Measurements from ENCODE around the gene CDHR2. TPM values are rescaled to one million over a fixed set of nuclear protein-coding genes. Genes with fewer than 3 reads are reported as not detected.

Gene CDHR2
- polyA plus RNA-seq, 1 experiment = not detected

DNA sequence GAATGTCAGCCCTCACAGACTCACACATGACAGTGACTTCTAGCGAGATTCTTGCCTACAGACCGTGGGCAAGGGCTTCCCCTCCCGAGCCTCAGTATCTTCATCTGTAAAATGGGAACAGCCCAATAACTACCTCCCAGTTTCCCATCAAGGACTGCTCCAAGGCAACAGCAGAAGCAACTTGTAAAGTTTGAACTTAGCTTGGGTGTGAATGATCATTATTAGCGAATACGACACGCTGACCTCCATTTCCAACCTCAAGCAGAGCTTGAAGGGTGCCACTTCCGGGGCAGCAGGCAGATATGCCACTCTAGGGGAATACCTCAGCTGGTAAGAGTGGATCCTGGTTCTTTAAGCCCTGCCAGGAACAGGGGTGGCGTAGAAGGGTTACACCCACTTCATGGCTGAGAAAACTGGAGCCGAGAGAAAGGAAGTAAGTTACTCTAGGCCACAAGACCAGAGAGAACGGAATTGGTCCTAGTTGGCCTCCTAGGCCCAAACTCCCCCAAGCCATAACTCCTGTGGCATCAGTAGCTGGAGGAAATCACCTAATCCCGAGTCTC is 14.0 kb upstream of the CDHR2 start:
- POLR2A ChIA-PET = no interaction called here
- DNase-seq (ENCODE audit: low read depth) = no peak
- Histone ChIP-seq H3K27me3 (ENCODE audit: control insufficient read depth, insufficient read depth, low read length) (no peaks in the 10 kb centered on the region), H3K4me3 (ENCODE audit: low read depth, low read length) (peak overlapping the region; percentile 86), H3K36me3 (ENCODE audit: control insufficient read depth, insufficient read depth, low read length) (peaks cover 13% of the 10 kb centered on the region)
- TF ChIP-seq, protein P1, sequence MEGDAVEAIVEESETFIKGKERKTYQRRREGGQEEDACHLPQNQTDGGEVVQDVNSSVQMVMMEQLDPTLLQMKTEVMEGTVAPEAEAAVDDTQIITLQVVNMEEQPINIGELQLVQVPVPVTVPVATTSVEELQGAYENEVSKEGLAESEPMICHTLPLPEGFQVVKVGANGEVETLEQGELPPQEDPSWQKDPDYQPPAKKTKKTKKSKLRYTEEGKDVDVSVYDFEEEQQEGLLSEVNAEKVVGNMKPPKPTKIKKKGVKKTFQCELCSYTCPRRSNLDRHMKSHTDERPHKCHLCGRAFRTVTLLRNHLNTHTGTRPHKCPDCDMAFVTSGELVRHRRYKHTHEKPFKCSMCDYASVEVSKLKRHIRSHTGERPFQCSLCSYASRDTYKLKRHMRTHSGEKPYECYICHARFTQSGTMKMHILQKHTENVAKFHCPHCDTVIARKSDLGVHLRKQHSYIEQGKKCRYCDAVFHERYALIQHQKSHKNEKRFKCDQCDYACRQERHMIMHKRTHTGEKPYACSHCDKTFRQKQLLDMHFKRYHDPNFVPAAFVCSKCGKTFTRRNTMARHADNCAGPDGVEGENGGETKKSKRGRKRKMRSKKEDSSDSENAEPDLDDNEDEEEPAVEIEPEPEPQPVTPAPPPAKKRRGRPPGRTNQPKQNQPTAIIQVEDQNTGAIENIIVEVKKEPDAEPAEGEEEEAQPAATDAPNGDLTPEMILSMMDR (IDR thresholded peaks at IDR 0.05; ENCODE audit: insufficient read depth, low read depth, low read length) = no peak
- CTCF ChIA-PET = interaction anchor here (1.3 to 2.3 kb wide), 2 partner anchors 87 to 119 kb away, joined by 5 to 10 read pairs; partner anchors contain the start of genes CLTB and FAF2

DNA sequence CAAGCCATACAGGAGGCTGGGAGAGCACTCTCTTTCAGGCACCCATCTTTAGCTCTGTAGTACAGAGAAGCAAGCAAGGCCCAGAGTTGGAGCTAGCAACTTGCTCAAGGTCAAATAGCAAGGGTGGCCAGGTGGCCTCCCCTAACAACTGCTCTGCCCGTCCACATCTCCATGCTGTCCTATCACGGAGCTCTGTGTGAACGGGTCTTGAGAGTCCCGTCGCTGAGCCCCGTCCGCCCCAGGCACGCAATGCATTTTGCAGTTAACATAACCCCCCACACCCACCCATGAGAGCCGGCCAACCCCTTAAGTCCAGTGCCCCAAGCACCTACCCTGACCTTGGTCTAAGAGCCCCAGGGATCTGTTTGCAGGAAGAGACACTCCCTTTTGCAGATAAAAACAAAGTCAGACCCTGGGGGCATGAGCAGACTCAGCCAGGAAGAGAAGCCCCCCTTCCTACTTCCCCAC is 13.4 kb upstream of the CDHR2 start:
- POLR2A ChIA-PET = no interaction called here
- DNase-seq (ENCODE audit: low read depth) = no peak
- TF ChIP-seq, protein P1 (IDR thresholded peaks at IDR 0.05; ENCODE audit: insufficient read depth, low read depth, low read length) = no peak
- CTCF ChIA-PET = interaction anchor here (1.3 to 2.3 kb wide), 2 partner anchors 88 to 120 kb away, joined by 5 to 10 read pairs; partner anchors contain the start of genes CLTB and FAF2
- Histone ChIP-seq H3K27me3 (ENCODE audit: control insufficient read depth, insufficient read depth, low read length) (no peaks in the 10 kb centered on the region), H3K36me3 (ENCODE audit: control insufficient read depth, insufficient read depth, low read length) (peaks cover 11% of the 10 kb centered on the region), H3K4me3 (ENCODE audit: low read depth, low read length) (peak overlapping the region; percentile 86)

DNA sequence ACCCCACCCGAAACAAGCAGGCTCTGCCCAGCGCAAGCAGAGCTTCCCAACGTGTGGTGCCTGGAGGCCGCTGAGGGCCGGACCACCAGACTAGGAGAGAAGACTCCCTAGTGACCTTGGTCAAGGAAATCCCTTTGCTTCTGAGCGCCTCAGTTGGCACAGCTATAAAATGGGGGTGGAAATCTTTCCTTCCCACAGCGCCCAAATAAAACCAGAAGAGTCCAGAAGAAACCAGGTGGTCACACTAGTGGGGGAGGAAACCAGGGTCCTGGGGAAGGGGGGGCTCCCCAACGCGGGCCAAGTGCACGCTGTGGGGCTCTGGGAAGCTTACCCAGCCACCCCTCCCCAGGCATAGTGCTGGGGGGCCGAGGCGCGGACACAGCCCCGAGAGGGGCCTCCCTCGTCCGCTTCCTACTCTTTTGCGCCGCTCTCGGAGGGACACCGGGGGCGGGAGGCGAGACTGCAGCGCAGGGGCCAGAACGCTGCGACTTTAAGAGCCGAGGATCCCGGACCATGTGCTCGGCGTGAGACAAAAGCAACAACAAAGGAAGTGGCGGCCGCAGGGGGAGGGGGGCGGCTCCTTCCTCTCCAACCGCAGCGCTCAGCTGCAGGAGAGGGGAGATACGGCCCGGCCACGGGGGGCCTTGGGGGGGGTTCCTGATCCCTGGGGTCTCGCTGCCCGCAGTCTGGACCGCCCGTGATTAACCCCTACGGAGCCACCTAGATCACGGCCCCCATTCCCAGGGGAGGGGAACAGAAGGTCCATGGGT is 12.8 kb upstream of the CDHR2 start:
- TF ChIP-seq, protein P1 (IDR thresholded peaks at IDR 0.05; ENCODE audit: insufficient read depth, low read depth, low read length) = no peak
- ChIA-PET POLR2A (no interaction called here), CTCF (interaction anchor here (1.0 to 2.3 kb wide), 4 partner anchors 37 to 807 kb away, joined by 3 to 10 read pairs (median 4); partner anchors contain the start of genes CLTB and FAF2)
- H3K4me3 ChIP-seq (ENCODE audit: low read depth, low read length) = peak overlapping the region; percentile 86
- no peak for DNase-seq (ENCODE audit: low read depth)
- peaks cover 7% of the 10 kb centered on the region for H3K36me3 ChIP-seq (ENCODE audit: control insufficient read depth, insufficient read depth, low read length)
- H3K27me3 ChIP-seq (ENCODE audit: control insufficient read depth, insufficient read depth, low read length) = no peaks in the 10 kb centered on the region

DNA sequence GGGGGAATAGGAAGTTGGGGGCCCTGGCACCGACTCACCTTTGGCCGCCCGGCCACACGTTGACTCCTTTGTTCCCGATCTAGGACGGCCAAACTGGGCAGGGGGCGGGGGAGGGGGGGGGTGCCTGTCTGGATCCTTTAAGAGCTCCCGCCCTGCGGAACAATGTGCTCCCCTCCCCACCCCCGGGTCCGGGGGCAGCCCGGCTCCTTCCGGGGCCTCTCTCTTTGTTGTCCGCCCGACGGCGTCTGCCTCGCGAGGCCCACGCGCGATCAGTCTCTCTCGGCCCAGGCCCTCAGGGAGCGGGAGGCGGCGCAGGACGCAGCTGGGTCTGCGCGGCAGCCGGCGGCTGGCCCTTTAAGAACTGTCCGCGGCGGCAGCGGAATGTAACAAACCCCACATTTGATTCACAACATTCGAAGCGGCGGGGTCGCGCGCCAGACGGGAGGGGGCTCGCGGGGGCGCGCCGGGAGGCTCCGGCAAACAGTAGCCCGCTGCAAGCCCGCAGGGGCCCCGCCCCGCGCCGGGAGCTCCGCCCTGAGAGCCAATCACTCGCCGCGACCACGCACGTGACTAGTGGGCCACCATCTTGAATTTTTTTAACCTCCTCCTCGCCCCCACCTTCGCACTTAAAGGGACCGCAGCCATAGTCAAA is 12.1 kb upstream of the CDHR2 start, which contains the start of gene RNF44:
RNF44 (minus strand) TSS at position 501 of the 652 bp plus-strand sequence. CDS start 4,930 bp downstream, outside the sequence.
- TF ChIP-seq, protein P1 (IDR thresholded peaks at IDR 0.05; ENCODE audit: insufficient read depth, low read depth, low read length) = no peak
- no peaks in the 10 kb centered on the region; the same call in 1 of the 2 replicates for H3K36me3 ChIP-seq (ENCODE audit: control insufficient read depth, insufficient read depth, low read length)
- CTCF ChIA-PET = interaction anchor here (1.0 to 2.3 kb wide), 3 partner anchors 37 to 807 kb away, joined by 3 to 10 read pairs (median 4); partner anchors contain the start of gene CLTB
- H3K27me3 ChIP-seq (ENCODE audit: control insufficient read depth, insufficient read depth, low read length) = no peaks in the 10 kb centered on the region
- POLR2A ChIA-PET = interaction anchor here (0.5 to 0.7 kb wide), 5 partner anchors 97 to 594 kb away, joined by 3 to 7 read pairs (median 4); no protein-coding TSS in a partner anchor
- H3K4me3 ChIP-seq (ENCODE audit: low read depth, low read length) = peak within 1 kb of the TSS; percentile 86
- peak; percentile 86 for DNase-seq (ENCODE audit: low read depth)

All from BJ (cell line).